Thymus (tissue), 11 donors: ENCODE results near the gene PCGF6. TPM values are rescaled to one million over a fixed set of nuclear protein-coding genes. Genes with fewer than 3 reads are reported as not detected.

Experiments
- DNase-seq, 9 donors: peaks; one replicate each; pipeline ENCODE4 v3.0.0-alpha.2; 2013; ENCODE audit warnings: low spot score in 9 of 9, low read depth in 6 of 9, missing footprints in 1 of 9
- H3K27ac ChIP-seq, 2 donors: one replicate each; pipeline ENCODE4 v1.5.1; 2013; ENCODE audit warnings: control low read depth in 1 of 2, low read depth in 1 of 2, low read length in 1 of 2, mild to moderate bottlenecking in 1 of 2, moderate library complexity in 1 of 2
- H3K27me3 ChIP-seq, 2 donors: one replicate each; pipeline ENCODE4 v1.5.1; 2013; ENCODE audit warnings: low read length in 1 of 2; ENCODE audit not compliant: control insufficient read depth in 2 of 2, insufficient read depth in 1 of 2
- H3K36me3 ChIP-seq, 2 donors: one replicate each; pipeline ENCODE4 v1.5.1; 2013; ENCODE audit warnings: low read length in 1 of 2, mild to moderate bottlenecking in 1 of 2, moderate library complexity in 1 of 2; ENCODE audit not compliant: control insufficient read depth in 2 of 2, insufficient read depth in 2 of 2
- H3K4me1 ChIP-seq, 2 donors: one replicate each; pipeline ENCODE4 v1.5.1; 2013; ENCODE audit warnings: low read length in 2 of 2; ENCODE audit not compliant: control insufficient read depth in 2 of 2, insufficient read depth in 2 of 2
- H3K4me3 ChIP-seq, 2 donors: one replicate each; pipeline ENCODE4 v1.5.1; 2013; ENCODE audit warnings: low read length in 2 of 2, control low read depth in 1 of 2, mild to moderate bottlenecking in 1 of 2
- H3K9me3 ChIP-seq, 2 donors: one replicate each; pipeline ENCODE4 v1.5.1; 2013; ENCODE audit warnings: low read length in 1 of 2, mild to moderate bottlenecking in 1 of 2; ENCODE audit not compliant: control insufficient read depth in 2 of 2, insufficient read depth in 1 of 2
- WGBS: extraction: QIAGEN DNeasy Blood & Tissue Kit; methylation state at CpG from one replicate; pipeline ENCODE4 v1.1.7; 2013; 5-methylcytosine and 5-hydroxymethylcytosine counted together
- polyA plus RNA-seq: library from polyadenylated mRNA; stranded (reverse); fragments of 200-250 nt; gene quantifications from one replicate; pipeline ENCODE4 v1.2.3, GENCODE V29; 2013
- total RNA-seq: library from RNA; stranded (reverse); fragments of 120-200 nt; gene quantifications from one replicate; pipeline ENCODE4 v1.2.4, GENCODE V29; 2013
- donor health status: healthy.

PCGF6 gene
- total and polyA plus RNA-seq, 2 donors = 9.1 to 12.6 TPM

DNA sequence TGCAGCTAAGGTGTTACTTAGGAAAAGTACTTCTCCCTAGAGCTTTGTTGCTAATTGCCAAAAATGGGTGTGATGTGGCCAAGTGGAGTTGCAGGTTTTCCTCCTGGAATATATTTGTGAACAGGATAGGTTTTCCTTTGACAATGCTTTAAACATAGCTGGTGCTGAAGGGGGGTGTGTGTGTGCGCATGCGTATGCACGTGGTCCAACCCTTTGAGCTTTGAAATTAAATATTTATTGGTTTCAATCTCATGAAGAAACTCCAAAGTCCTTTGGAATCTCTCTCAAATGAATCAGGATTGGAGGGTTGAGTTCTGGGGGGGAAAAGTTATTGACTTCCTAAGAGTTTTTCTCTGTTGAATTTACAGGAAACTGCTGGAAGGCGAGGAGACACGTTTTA, 62.9 kb downstream of the PCGF6 start:
- H3K4me3 ChIP-seq = no peak overlapping the region
- WGBS = 89% methylated on average over 5 of the region's 5 CpGs
- no peak overlapping the region for H3K27ac ChIP-seq
- no peak for DNase-seq
- peaks cover 0 to 2% of the 10 kb centered on the region in 2 donors for H3K27me3 ChIP-seq
- H3K9me3 ChIP-seq = no peaks in the 10 kb centered on the region
- H3K36me3 ChIP-seq = no peaks in the 10 kb centered on the region
- no peaks in the 10 kb centered on the region for H3K4me1 ChIP-seq

DNA sequence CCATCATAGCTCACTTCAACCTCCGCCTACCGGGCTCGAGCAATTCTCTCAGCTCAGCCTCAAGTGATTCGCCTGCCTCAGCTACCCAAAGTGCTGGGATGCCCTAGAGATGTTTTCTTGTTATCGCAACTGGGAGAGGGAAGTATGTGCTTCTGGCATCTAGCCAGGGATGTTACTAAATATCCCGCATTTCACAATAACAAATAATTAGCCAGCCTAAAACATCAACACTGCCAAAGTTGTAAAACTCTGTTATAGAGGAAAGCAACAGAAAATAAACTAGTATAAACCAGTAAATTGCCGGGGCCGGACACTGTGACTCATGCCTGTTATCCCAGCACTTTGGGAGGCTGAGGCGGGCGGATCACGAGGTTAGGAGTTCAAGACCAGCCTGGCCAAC, 66.8 kb downstream of the PCGF6 start:
- Histone ChIP-seq H3K27ac (no peak overlapping the region), H3K36me3 (no peaks in the 10 kb centered on the region), H3K27me3 (peaks cover 0 to 20% of the 10 kb centered on the region in 2 donors), H3K4me3 (no peak overlapping the region), H3K9me3 (no peaks in the 10 kb centered on the region), H3K4me1 (peaks cover 3 to 5% of the 10 kb centered on the region in 2 donors)
- WGBS = 92% methylated on average over 11 of the region's 11 CpGs
- DNase-seq = no peak

DNA sequence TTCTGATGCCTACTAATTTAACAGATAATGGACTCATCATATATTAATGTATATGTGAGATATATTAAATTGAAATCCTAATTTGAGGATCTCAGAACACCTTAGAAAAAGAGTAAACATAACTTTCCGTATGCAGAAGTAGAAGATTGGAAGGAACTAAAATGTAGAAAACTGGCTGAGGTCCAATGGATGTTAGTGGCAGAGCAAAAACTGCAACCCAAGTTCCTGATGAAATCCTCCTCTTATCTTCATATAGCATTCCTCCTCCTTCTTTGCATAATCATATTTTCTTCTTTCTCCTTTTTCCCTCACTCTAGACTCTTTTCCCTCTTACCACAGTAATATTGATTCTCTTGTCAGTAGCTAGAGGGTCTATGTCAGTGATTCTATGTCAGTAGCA, 68.0 kb downstream of the PCGF6 start:
- Histone ChIP-seq H3K27ac (no peak overlapping the region), H3K36me3 (no peaks in the 10 kb centered on the region), H3K4me3 (no peak overlapping the region), H3K9me3 (no peaks in the 10 kb centered on the region), H3K27me3 (peaks cover 5 to 32% of the 10 kb centered on the region in 2 donors), H3K4me1 (peaks cover 6 to 9% of the 10 kb centered on the region in 2 donors)
- no peak for DNase-seq
- 54% methylated on average over 1 of the region's 1 CpG for WGBS

DNA sequence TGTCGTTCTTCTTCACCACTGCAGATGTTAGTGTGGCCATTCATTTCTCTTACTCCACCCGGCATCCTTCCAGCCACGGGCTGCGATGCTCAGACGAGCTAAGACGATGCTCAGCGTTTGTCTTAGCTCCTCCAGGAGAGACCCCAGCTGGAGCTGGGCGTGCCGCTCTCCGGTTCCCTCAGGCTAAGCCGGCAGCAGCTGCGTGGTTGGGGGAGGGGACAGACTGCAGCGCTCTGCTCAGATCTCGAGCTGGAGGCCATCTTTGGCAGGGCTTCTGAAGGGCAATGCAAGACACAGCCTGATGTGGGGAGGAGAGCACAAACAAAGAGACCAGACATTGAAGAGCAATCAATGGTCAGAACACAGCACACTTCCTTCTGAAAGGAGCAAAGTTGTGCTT, 69.2 kb downstream of the PCGF6 start:
- Histone ChIP-seq H3K27me3 (peaks cover 12 to 43% of the 10 kb centered on the region in 2 donors), H3K4me3 (no peak overlapping the region), H3K27ac (no peak overlapping the region), H3K4me1 (peaks cover 16 to 17% of the 10 kb centered on the region in 2 donors), H3K36me3 (no peaks in the 10 kb centered on the region), H3K9me3 (no peaks in the 10 kb centered on the region)
- 2% methylated on average over 14 of the region's 14 CpGs for WGBS
- DNase-seq = peak in 6 of 9 donors; percentile 21 to 67 (median 38)

DNA sequence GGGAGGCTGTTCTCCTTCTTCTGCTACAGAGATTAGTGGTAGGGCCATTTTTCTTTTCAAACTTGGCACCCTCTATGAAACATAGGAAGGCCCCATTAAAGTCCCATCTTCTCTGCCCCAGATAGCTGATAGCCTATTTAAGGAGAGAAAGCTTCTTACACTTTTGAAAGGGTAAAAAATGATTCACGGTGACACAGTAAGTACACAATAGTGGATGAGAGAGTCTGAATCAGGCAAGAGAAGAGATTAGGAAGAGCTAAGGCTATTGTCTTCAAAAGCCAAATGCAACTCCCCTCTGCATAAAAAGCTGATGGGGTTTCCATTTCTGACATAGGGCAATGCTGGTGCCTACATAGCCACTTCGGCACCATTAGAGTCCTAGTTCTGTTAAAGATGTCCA, 70.4 kb downstream of the PCGF6 start:
- Histone ChIP-seq H3K27ac (no peak overlapping the region), H3K27me3 (peaks cover 18 to 56% of the 10 kb centered on the region in 2 donors), H3K9me3 (no peaks in the 10 kb centered on the region), H3K36me3 (no peaks in the 10 kb centered on the region), H3K4me1 (peaks cover 17 to 21% of the 10 kb centered on the region in 2 donors), H3K4me3 (no peak overlapping the region)
- WGBS = 96% methylated on average over 2 of the region's 2 CpGs
- no peak for DNase-seq

DNA sequence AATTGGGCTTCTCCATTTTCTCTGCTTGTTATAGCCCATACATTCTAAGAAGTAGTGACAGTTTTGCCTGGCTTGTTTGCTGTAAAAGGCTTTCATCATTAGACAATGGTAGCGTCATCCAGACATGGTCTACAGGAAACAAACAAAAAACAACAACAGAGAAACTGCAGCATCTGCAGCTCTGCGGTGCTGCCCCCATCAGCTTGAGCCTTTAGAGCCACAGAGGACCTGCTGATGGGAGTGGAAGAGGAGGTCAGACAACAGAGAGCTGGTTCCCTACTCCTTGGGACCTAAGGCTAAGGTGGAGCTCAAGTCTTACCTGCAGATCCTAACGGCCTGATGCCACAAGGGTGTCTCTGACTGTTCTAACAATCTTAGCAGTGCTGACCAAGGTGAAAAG, 70.9 kb downstream of the PCGF6 start:
- H3K36me3 ChIP-seq = no peaks in the 10 kb centered on the region
- H3K27me3 ChIP-seq = peaks cover 18 to 61% of the 10 kb centered on the region in 2 donors
- 75% methylated on average over 3 of the region's 3 CpGs for WGBS
- peaks cover 17 to 21% of the 10 kb centered on the region in 2 donors for H3K4me1 ChIP-seq
- no peak overlapping the region for H3K27ac ChIP-seq
- H3K4me3 ChIP-seq = no peak overlapping the region
- H3K9me3 ChIP-seq = no peaks in the 10 kb centered on the region
- DNase-seq = no peak

DNA sequence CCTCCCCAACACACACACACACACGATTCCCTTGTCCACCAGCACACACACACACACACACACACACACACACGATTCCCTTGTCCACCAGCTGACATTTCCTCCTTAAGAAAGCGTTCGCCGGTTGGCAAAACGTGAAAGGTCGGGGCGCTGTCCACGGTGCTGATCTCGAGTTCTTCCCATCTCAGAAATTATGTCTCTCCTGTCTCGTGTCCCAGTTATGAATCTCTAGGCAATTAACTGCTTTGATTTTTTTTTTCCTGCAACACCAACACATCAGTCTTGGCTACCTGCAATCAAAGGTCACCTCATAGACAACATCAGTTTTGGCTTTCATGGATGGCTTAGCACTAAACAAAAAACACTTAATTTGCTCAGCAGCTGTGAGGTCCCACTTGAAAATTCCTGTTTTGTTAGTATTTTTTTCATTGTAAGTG, 72.1 kb downstream of the PCGF6 start:
- DNase-seq = peak; percentile 21 to 75 (median 51)
- peaks cover 17 to 21% of the 10 kb centered on the region in 2 donors for H3K4me1 ChIP-seq
- H3K36me3 ChIP-seq = no peaks in the 10 kb centered on the region
- H3K4me3 ChIP-seq = no peak overlapping the region
- no peaks in the 10 kb centered on the region for H3K9me3 ChIP-seq
- no peak overlapping the region for H3K27ac ChIP-seq
- WGBS = 8% methylated on average over 11 of the region's 11 CpGs
- H3K27me3 ChIP-seq = peaks cover 18 to 65% of the 10 kb centered on the region in 2 donors

DNA sequence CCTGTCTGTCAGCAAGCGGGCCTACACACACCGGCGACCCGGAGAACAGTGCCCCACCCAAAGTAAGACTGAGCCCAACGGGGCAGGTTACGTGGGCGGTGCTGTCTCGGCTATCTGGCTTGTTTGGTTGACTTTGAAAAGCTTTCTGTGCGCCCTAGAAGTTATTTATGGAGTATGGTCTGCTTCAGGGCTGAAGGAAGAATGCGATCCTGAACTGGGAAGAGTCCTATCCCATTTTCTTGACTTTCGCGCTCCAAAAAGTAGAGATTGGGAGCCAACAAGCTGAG, 72.5 kb downstream of the PCGF6 start:
- WGBS = 38% methylated on average over 12 of the region's 12 CpGs
- H3K36me3 ChIP-seq = no peaks in the 10 kb centered on the region
- no peak for DNase-seq
- H3K9me3 ChIP-seq = no peaks in the 10 kb centered on the region
- H3K27me3 ChIP-seq = peaks cover 18 to 65% of the 10 kb centered on the region in 2 donors
- no peak overlapping the region for H3K4me3 ChIP-seq
- H3K4me1 ChIP-seq = peaks cover 17 to 21% of the 10 kb centered on the region in 2 donors
- H3K27ac ChIP-seq = no peak overlapping the region

DNA sequence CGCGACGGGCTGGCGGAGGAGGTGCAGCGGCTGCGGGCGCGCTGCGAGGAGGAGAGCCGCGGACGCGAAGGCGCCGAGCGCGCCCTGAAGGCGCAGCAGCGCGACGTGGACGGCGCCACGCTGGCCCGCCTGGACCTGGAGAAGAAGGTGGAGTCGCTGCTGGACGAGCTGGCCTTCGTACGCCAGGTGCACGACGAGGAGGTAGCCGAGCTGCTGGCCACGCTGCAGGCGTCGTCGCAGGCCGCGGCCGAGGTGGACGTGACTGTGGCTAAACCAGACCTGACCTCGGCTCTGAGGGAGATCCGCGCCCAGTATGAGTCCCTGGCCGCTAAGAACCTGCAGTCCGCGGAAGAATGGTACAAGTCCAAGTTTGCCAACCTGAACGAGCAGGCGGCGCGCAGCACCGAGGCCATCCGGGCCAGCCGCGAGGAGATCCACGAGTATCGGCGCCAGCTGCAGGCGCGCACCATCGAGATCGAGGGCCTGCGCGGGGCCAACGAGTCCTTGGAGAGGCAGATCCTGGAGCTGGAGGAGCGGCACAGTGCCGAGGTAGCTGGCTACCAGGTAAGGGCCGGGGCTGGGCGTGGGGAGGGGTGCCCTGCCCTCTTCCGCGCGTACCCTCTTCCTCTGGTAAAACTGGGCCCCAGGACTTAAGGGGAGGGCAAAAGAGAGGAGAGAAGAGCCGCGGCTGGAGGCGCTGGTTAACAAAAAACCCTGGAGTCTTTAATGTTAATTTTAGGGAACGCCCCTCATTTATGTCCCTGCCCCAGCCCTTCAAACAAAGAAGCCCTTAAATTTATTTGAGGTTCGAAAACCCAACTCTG, 73.0 kb downstream of the PCGF6 start:
- no peaks in the 10 kb centered on the region for H3K36me3 ChIP-seq
- H3K27me3 ChIP-seq = peaks cover 18 to 67% of the 10 kb centered on the region in 2 donors
- H3K4me3 ChIP-seq = peak overlapping the region in 1 of 2 donors; percentile 47
- no peak for DNase-seq
- H3K4me1 ChIP-seq = peaks cover 17 to 21% of the 10 kb centered on the region in 2 donors
- H3K9me3 ChIP-seq = no peaks in the 10 kb centered on the region
- no peak overlapping the region for H3K27ac ChIP-seq
- WGBS = 11% methylated on average over 76 of the region's 76 CpGs
